Fibroblast of skin of right biceps (primary cell): ENCODE data around the gene MAP4K3.
"Not testable (repeated sequence)": the region's sequence is repeated elsewhere in the genome, so short reads cannot be mapped to it uniquely, and the experiment has no call there.

Experiments
- DNase-seq: peaks from one replicate; pipeline ENCODE4 v3.0.0-alpha.2; 2013

Gene MAP4K3

GRCh38 chr2:39290433-39290832, 146.7 kb downstream of the MAP4K3 start:
- no peak for DNase-seq

DNA sequence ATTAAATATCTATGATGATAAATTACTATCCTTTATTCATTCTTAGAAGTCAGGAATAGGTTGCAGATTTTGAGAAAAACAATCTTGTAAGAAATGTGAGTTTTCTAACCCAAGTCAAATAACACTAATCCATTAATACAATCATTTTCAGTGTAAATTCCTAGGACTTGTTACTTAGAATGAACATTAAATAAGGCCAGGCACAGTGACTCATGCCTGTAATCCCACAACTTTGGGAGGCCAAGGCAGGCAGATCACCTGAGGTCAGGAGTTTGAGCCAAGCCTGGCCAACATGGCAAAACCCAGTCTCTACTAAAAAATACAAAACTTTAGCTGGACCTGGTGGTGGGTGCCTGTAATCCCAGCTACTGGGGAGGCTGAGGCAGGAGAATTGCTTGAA, 147.5 kb downstream of the MAP4K3 start:
- DNase-seq, result peak; percentile 17

DNA sequence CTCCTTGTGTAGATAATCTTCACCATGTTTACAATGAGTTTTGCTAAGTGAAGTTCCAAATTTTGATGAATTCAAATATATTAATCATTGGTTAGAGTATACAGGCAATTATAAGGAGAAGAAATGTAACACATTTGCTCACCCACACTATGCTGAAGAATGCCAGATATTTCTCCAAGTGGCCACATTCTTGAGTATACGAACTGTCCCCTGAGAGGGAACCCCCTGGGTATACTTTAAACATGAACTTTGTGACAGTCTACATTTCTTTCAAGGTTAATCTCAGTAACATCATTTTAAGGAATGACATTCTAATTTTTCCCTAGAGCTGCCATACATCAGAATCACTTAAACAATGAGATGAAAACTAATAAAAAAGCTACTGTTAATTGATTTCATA, 153.5 kb downstream of the MAP4K3 start:
- peak; percentile 14 for DNase-seq

- no peak for DNase-seq
Measured at GRCh38 chr2:39281391-39281790, 155.7 kb downstream of the MAP4K3 start.

DNA sequence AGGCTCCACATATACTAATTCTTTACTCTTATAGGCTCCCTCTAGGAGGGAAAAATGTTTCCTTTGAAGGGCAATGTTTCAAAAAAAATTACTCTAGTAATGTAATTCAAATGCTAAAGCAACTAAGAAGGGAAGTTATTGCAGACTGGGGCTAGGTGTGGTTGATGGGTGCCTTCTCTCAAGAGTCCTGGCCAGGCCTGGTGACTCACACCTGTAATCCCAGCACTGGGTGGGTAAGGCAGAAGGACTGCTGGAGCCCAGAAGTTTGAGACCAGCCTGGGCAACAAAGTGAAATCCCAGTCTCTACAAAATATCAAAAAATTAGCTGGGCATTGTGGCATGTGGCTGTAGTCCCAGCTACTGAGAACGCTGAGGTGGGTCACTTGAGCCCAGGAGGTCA, 162.1 kb downstream of the MAP4K3 start:
- no peak for DNase-seq

DNA sequence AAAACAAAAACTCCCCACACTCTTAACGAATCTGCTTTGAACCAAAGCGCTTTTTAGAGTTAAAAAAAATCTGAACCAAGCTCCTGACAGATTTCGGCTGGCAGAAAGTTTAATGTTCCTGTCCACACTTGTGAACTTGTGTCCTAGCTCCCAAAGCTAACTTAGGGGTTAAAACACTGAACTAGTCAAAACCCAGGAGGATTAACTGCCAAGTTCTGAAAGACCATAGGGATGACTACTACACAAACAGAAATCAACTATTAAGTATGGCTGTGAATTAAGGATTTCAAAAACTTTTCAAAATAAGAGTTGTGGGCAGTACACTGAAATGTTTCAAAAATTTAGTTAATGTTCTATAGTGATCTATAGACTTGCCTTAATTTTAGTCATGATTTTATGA, 167.1 kb downstream of the MAP4K3 start:
- DNase-seq, result no peak

- DNase-seq, result no peak
Measured at GRCh38 chr2:39266916-39267434, 170.1 kb downstream of the MAP4K3 start.

- DNase-seq, result no peak
Measured at GRCh38 chr2:39266139-39266805, 170.8 kb downstream of the MAP4K3 start.

DNA sequence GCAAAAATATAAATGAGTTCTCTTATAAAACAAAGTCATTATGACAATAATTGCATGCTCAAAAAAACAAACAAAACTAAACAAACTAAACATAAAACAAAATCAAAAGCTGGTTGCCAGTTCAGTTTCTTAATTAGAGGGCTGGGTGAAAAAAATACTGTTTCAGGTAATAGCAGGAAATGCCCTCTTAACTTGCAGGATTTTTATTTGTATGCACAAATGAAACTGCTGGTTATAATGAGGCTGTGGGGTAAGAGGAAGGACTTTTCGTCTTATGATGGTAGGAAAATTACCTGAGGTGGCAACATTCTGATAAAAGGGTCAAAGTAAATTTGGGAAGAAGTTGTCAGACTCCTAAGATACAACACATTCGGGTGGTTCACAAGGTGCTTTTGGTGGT, 171.8 kb downstream of the MAP4K3 start:
- no peak for DNase-seq

- DNase-seq, result no peak
Measured at GRCh38 chr2:39264733-39265132, 172.4 kb downstream of the MAP4K3 start.

DNA sequence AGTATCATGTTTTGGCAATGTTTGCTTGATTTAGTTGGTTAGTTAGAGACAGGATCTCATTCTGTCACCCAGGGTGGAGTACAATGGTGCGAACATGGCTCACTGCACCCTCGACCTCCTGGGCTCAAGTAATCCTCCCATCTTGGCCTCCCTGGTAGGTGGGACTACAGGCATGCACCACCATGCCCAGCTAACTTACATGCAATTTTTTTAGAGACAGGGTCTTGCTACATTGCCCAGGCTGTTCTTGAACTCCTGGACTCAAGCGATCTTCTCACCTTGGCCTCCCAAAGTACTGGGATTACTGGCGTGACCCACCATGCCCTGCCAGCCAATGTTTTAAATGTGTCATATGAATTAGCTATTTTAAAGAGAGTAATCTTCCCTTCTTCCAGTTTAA, 177.0 kb downstream of the MAP4K3 start:
- no peak for DNase-seq

DNA sequence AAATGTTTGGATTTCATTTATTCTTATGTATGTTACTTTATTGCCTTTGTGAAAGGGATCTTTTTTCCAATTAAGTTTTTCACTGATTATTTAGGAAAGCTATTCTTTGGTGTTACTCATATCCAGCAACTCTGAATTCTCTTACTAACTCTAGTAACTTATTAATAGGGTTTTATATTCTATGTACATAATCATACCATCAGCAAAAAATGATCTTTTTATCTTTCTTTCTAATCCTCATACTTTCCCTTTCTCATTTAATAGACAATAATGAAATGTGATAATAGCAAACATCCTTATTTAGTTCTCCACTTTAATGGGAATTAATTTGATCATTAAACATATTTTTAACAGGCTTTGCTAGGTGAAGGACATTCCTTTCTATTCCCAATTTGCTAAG, 181.0 kb downstream of the MAP4K3 start:
- DNase-seq, result no peak

DNA sequence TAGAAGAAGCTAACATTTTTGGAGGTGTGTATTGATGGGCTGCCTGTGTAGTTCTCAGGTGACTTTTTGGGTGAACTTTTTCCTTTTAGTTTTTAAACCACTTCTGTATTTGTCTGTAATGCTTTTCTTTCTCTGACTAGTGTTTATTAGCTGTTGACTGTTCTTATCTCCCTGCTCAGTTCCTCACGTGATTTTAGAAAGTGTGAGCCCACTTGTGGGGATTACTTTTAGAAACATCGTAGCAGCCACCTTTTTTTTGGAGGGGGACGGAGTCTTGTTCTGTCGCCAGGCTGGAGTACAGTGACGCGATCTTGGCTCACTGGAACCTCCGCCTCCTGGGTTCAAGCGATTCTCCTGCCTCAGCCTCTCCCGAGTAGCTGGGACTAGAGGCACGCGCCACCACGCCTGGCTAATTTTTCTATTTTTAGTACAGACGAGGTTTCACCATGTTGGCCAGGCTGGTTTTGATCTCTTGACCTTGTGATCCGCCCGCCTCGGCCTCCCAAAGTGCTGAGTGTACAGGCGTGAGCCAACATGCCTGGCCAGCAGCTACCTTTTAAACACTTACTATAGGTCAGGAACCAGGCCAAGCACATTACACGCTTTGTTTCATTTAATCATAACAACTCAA, 184.1 kb downstream of the MAP4K3 start:
- no peak for DNase-seq

DNA sequence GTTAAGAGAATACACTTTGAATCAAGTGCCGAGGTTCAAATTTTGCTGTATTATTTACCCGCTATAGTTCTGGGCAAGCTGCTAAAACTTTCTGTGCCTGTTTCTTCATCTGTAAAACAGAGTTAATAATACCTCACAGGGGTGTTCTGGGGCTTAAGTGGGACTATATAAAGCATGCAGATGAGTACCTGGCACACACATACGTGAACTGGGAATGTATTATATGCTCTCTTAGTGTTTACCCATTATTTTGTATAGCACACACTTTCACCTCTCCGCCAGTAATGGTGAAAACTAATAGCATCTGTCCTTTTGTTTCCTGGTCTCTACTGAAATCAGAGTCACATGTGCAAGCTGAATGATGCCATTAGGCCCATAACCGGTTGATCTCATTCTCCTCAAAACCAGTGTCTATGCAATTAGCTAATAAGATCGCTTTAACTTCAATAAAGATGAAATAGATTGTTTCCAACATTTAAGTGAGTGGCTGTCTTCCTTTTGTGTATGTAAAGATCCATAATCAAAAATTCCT, 189.5 kb downstream of the MAP4K3 start:
- no peak for DNase-seq

- DNase-seq, result no peak
Measured at GRCh38 chr2:39246382-39246980, 190.6 kb downstream of the MAP4K3 start.

DNA sequence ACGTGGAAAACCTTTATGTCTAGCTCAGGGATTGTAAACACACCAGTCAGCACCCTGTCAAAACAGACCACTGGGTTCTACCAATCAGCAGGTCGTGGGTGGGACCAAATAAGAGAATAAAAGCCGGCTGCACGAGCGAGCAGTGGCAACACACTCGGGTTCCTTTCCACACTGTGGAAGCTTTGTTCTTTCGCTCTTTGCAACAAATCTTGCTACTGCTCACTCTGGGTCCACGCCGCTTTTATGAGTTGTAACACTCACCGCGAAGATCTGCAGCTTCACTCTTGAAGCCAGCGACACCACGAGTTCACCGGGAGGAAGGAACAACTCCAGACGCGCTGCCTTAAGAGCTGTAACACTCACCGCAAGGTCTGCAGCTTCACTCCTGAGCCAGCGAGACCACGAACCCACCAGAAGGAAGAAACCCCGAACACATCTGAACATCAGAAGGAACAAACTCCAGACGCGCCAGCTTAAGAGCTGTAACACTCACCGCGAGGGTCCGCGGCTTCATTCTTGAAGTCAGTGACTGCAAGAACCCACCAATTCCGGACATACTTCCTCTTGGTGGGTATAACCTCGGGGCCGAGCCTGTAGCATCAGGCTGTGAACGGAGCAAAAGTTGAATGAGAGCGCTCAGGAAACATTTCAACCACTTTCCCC, 192.0 kb downstream of the MAP4K3 start:
- DNase-seq, result not testable (repeated sequence)

GRCh38 chr2:39244241-39244862, 192.7 kb downstream of the MAP4K3 start:
- not testable (repeated sequence) for DNase-seq

GRCh38 chr2:39243469-39244123, 193.5 kb downstream of the MAP4K3 start, which contains the start of gene CDKL4:
TSS of gene CDKL4 (minus strand) at chr2:39243970.
- DNase-seq, result peak; percentile 3

DNA sequence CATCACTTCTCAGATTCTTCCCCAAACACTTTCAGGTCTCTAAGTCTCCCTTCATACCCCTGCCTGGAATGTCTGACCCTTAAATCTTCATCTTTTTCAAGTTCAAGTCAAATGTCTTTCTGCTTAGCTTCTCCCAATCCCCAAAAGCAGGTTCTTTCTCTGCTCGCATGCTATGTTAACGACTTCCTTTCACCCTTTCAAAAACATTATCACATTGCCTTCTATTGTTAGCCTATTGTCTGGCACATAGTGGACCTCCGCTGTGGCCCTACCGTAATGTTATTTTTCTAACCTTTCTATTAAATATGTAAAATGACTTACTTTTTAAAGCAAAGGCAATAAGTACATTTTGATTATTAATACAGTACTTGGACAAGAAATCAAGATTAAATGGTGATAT, 195.5 kb downstream of the MAP4K3 start:
- DNase-seq, result no peak

GRCh38 chr2:39240758-39241157, 196.3 kb downstream of the MAP4K3 start:
- no peak for DNase-seq

GRCh38 chr2:39234754-39235153, 202.3 kb downstream of the MAP4K3 start:
- DNase-seq, result no peak

DNA sequence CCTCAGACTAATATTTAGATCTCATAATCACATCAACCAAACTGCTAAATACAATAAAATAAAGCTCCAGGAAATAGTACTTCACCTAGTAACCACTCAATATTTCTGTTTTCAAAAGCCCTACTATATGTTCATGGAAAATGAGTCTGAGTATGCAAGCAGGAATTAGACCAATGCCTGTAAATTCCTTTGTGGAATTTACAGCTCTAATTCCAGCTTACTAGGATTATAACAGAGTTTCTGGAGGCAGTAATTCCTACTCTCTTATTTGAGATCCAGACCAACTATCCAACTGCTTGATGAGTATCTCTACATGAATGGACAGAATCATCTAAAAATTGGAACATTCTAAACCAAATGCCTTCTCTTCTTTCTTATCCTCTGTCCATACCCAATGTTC, 204.9 kb downstream of the MAP4K3 start:
- peak; percentile 22 for DNase-seq
